ENCODE data around the gene CAPN14.

Gene CAPN14, protein sequence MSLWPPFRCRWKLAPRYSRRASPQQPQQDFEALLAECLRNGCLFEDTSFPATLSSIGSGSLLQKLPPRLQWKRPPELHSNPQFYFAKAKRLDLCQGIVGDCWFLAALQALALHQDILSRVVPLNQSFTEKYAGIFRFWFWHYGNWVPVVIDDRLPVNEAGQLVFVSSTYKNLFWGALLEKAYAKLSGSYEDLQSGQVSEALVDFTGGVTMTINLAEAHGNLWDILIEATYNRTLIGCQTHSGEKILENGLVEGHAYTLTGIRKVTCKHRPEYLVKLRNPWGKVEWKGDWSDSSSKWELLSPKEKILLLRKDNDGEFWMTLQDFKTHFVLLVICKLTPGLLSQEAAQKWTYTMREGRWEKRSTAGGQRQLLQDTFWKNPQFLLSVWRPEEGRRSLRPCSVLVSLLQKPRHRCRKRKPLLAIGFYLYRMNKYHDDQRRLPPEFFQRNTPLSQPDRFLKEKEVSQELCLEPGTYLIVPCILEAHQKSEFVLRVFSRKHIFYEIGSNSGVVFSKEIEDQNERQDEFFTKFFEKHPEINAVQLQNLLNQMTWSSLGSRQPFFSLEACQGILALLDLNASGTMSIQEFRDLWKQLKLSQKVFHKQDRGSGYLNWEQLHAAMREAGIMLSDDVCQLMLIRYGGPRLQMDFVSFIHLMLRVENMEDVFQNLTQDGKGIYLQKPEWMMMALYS

DNA sequence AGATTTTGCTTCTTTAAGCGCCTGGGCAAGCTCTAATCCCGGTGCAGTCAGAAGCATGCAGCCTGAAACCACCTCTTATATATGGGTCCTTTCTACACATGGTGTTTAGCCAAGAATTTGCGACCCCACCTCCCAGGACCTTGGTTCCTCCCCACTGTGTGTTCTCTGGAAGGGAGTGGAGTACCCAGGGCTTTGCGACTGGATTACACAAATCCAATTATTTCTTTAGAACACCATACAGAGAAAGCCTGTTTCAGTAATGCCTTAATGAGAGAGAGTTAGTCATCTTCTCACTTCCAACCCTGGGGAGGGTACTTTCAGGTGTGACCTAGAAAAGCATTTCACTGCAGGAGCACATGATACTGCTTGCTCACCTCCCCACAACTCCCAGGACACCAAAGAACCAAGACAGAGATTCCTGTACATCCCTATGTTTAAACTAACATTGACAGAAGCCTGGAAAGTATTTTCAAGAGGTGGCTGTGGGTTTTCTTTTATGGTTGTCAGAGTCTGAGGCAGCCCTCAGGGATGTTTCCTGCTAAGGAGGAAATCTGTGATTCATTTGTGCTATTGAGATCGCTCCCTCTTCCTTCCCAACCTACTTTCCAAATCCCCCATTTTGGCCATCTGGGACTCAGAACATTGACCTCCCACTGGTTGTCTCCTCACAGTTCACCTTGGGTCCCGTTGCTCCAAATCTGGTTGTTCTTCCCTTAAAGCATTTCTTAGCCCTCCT lies at the start of gene CAPN14:
Gene CAPN14 (minus strand): TSS at position 51 of the 736 bp plus-strand sequence. CDS start 12,068 bp downstream, outside the sequence.
- no peak for DNase-seq

DNA sequence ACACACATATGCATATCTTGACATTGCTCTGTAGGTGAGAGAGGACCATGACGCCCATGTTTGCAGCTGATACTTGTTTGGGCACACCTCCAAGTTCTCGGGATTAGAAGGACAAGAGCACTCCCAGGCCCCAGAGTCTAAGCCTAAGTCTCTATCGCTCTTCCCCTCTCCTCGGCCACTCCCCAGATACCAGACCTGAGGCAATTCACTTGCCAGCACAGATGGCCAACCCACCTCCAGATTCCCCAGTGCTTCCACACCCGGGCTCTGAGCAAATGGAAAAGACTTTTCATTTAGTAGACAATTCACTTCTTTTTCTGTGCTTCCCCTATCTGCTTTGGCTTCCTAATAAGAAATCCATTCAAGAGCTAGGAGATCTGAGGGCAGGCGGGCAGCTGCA lies 49.5 kb upstream of the CAPN14 start:
- DNase-seq, result no peak

DNA sequence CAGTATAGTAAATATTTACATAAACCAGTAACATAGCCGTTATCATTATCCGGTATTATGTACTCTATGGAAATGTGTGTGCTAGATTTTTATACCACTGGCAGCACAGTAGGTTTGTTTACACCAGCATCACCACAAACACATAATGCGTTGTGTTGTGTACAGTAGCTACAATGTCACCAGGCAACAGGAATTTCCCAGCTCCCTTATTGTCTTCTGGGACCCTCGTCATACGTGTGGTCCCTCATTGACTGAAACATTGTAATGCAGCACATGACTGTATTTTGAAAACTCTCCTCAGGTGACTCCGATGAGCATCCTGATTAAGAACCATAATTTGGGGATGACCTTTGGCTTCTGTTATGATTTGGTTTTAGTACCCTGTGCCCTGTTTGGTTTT lies 47.9 kb upstream of the CAPN14 start:
- DNase-seq, result no peak

DNA sequence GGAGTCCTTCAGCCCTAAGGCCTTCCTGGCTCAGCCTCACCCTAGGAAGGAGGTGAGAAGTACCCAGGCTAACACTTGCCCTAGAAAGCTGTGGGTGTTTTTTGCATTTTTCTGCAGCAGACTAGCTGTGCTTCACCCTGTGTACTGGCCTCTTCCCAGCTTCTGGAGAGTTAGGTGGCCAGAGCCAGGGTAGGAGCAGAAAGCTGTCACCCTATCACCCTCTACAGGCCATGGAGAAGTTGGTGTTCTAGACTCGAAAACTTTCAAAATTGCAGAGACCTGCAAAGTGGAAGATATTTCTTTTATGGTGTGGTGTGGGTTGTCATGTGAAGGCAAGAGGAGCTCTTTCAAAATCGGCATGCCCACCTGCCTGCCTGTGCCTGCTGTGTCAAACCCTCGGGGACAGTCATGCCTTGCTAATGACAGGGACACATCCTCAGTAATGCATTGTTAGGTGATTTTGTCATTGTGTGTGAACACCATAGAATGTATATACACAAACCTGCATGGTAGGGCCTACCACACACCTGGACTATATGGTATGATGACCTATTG lies 46.4 kb upstream of the CAPN14 start:
- peak in 2 of 51 donors; percentile 11 to 18 for DNase-seq

DNA sequence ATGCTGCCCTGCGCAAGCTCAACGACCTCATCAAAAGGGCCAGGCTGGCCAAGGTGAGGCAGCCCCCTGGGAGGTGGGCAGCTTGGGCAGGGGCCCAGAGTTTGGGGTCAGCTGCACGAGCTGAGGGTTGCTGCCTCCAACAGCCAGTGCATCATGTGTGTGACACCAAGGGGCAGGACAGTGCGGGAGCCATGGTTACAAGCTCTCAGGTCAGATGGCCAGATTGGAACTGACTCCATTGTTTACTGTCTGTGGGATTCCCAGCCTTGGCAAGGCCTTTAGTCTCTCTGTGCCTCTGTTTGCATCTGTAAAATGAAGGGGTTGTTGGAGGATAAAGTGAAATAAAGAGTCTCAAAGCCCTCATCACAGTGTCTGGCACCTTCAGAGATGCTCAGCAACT lies 43.6 kb upstream of the CAPN14 start:
- peak in 20 of 51 donors; percentile 13 to 67 (median 29) for DNase-seq

DNA sequence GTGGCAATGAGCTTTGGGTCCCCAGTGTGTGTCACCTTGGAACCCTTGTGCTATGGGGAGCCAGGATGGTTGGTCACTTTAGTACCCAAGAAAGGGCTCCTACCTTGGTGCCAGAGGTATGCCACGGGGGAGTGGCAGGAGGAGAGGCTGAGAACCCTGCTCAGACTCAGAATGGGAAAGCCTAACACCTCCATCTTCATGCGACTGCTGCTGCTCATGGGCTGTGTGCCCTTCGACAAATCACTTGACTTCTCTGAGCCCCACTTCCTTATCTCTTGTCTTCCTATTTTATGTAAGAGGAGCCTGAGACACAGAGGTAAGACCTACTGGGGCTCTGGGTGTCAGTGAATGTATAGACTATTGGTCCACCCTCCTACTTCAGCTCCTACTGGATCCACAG lies 41.8 kb upstream of the CAPN14 start:
- DNase-seq, result no peak

DNA sequence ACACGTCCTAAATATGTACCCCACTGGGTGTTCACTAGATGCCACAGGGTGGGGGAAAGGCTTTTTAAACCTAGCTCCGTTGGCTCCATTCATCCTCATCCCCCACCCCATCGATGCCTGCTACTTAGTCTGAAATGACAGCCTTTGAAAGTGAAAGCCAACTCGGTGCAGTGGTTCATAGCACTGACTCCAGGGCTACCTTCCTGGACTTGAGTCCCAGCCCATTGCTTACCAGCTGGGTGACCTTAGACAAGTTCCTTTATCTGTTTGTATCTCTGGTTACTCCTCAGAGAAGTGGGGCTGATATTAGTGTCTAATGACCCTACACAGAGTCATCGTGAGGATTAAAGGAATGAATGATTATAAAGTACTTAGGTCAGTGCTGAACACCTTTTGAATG lies 41.0 kb upstream of the CAPN14 start:
- no peak for DNase-seq

DNA sequence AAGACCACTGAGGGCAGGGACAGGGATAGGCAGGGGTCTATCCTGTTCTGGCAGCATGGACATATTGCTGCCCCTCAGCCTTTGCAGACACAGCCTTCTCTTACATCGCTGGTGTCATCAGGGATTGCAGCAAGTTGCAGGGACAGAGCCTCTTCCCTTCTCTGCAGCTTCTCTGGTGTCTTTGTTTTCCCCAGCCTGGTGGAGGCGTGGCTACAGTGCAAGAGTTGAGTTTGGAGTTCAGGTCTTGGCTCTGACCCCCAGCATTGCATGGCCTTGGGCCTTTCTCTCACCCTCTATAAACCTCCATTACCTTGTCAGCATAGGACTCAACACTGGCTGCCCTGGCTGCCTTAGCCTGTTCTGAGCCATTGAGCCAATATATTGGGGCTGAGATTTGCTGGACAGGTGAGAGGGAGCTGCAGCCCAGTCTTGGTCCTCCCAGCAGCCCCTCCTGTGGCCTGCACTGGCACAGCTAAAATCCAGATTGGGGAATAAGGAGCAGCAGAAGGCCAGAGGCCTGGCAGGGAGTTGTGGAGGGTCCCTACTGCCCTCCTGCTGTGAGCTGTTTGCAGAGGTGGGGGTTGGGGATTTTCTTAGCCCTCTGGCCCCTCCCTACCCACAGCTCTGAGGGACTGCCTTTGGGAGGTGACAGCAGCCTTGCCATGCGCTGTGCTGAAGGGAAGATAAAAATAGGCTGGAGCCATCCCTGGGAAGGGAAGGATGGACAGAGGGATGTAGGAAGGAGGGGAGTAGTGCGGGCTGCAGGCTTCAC lies 39.5 kb upstream of the CAPN14 start:
- DNase-seq, result peak in 1 of 51 donors; percentile 7

DNA sequence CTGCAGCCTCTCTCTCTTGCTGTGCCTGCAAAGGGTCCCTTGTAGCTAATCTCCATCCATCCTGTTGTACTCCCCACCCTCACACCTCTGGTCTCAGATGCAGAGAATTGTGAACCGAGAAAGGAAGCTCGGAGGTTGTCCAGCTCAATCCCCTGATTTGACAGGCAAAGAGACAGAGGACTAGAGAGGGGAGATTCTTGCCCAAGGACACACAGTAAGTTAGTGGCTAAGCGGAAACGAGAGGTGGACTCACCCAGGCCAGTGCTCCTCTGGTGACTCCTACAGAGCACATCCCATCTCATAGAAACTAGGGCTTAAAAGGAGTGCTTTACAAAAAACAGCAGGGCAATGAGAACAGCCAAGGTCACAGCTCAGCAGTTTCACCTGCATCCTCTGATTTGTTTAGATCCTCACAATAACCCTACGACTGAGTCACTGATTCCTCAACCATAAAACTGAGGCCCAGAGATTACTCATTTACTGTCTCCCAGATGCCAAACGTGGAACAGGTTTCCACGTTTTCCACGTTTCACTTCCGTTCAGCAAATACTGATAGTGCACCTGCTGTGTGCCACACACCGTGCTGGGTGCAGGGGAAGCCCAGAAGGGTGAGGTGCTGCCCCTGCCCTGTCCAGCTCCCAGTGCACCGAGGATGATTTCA lies 38.7 kb upstream of the CAPN14 start:
- DNase-seq, result no peak

DNA sequence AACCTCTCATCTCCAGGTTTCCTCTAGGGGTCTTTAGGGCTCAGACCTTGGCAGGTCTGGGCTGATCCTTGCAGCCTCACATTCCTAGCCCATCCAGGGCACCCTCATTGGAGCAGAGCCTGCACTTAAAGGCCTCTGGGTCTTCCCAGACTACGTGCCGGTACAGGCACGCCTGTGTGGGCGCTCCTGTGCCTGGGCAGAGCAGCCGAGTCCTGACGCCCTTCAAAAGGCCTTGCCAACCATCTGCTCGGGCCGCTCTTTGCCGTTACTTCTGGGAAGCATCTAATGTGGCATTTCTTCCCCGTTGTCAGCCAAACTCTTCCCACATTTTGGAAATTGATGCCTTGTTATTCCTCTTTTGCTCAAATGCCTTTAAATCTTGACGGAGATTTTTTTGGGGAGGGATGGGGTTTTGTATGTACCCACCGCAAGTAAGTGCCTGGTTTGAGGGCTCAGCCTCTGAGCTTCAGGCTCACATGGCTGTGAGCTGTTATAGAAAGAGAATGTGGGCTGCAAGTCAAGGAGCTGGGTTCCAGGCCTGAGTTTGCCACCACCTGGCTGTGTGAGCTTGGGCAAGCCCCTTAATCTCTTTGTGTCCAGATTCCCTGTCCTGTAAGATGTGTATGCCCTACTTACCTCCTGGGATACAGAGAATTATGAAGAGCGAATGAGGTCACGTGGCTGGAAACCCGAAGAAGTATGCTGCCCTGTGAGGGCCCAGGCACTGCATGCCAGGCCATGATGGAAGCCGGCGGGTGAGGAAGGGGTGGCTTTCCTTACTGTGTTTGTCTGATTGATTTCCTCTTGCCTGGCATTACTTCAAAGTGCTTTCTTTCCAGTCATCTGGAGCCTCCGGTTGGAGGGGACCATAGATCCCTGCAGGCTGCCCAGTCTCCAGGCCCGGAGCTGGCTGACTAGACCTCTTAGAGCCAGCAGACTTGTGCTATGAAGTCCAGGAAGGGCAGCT lies 37.2 kb upstream of the CAPN14 start:
- no peak for DNase-seq

DNA sequence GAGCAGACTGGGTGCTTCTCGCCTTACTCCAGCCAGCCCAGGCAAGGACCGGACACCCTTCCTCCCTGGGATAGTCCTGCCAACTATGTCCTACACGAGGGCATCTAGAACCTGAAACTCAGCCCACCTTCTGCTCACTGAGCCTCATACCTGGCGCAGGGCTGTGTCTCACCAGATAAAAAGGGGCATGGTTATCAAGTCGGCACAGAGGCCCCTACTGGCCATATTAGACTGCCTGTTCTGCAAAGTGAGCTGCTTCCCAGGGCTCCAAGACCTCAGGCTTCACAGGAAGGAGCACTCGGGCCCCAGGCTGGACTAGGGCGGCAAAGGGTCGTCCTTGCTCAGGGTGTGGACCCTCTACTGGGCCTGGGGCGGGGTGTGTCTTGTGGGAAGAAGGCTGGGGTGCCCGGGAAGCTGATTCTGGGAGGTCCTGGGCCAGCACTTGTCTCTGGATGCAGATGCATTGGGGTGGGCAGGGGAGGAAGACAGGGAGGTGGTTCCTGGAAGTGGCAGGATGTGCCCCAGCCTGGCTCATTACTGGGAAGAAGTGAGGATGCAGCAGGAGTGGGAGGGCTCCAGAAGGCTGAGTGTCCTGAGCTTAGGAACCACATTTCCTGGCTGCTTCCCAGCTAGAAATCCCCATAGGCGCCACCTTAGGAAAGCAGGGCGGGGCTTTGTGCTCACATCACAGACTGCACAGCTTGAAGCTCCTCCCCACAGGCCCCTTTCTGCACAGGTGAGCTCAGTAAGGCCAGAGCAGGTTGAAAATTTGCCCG lies 36.2 kb upstream of the CAPN14 start:
- DNase-seq, result peak in 1 of 51 donors; percentile 38

DNA sequence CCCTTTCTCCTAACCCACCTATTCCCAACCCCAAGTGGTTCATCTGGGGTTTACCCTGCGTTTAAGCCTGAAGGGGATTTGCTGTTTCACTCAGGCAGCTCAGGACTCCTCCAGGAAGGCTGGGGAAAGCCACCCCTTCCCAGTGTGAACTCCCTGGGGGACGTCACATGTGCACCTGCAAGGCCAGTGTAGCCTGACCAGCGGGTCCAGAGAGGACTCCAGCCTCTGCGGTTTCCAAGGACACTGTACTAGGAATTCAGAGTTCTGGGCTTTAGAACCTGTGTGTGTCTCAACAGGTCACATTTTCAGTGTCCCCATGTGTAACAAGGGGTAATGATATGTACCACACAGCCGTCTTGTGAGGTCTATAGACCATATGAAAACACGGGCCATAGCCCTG lies 34.5 kb upstream of the CAPN14 start:
- DNase-seq, result no peak

DNA sequence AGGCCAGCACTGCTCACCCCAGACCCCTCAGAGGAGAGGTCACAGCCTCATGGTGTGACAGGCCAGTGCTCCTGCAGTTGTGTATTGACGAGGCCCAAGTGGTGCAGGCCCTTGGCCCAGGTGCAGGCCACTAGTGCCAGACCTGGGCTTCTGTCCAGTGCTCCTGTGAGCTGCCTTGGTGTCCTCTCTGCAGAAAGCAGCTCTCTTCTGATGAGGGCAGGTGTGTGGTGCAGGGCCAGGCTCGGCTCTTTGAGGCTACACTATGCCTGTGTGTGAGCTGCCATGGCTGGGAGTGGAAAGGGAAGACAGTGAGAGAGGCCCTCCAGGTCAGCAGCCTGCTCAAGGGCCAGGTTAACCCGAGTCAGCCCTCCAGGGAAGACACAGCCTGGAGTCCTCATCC lies 33.7 kb upstream of the CAPN14 start:
- DNase-seq, result no peak

DNA sequence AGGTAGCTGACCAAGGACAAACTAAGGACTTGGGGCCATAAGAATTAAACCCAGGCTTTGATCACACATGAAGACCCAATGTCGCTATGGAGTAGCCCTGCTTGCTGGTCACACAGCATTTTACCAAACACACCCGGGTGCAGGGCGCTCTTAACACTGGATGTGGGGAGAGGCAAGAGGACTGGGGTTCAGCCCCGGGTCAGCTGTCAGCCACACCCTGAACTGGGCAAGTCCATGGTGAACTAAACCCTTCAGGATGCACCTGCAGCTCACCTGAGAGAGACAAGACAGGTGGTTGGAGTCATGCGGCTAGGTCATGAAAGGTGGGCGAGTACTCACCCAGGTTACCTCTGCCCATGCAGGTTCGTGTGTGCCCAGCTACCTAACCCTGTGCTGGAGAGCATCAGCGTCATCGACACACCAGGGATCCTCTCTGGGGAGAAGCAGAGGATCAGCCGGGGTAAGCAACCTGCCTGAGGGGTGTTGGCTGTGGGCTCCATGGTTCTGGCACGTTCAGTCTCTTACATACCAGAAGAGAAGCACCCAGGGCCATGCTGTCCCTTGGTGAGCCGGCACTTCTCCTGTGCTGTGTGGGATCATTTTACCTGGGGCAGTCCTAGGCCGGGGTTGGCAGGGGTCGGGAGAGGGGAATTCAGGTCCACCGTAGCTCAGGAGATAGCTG lies 31.8 kb upstream of the CAPN14 start:
- DNase-seq, result no peak

DNA sequence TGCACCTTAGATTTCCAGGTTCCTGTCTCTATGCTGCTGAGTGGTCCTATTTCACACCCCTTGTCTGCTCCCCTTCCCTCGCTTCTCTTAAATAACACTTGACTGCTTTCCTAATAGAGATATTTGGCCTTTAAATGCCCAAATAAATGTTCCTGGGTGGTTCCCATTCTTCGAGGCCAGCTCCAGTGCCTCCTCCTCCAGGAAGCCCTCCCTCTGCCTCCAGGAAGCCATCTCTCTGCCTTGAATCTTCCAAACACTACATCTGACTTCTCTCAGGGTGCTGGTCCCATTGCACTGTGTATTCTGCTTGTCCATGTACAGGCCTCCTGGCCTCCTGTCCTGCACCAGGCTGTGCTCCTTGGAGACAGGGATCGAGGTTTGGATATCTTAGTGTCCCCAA lies 30.8 kb upstream of the CAPN14 start:
- no peak for DNase-seq

DNA sequence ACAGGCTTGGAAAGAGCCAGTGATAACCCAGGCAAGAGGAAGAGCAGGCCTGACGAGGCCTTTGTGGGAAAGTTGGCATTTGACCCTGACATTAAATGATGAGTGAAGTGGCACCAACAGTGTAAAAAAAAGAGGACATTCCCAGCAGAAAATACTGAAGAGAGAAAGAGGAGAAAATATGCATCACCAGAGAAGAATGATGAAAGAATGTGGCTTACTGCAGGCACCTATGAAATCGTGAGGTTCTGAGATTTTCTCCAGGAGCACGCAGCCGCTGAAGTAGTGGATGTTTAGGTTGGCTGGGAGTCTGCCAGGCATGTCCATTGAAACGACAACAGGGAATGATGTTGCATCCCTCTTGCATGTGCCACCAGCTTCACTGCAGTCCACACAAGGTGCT lies 30.4 kb upstream of the CAPN14 start:
- no peak for DNase-seq

DNA sequence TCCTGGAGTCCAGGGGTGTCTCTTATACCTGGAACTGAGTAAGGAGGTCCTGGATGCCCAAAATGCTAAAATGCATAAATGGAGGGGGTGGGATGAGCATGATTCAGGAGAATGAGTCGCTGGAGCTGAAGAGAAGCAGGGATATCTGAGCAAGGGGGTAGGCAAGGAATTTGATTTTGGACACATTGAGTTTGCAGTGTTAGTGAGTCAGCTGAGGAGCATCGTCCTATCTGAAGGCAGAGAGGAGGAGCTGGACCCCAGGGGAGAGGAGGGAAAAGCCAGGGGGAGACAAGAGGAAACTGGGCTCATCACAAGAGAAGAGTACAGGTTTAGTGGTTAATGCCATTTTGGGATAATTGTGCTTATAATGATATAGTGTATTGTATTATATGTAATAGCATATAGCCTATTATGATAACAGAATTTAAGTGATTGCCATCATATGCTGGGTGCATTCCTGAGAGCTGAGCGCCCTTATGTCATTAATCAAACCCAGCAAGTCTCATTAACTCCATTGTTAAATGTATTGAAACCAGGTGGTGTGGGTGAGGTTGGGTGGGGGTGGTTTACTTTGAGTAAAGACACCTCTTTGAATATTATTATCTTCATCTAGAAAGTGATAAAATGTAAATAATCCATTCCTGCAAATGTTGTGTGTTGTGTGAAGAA lies 29.0 kb upstream of the CAPN14 start:
- DNase-seq, result peak in 1 of 51 donors; percentile 28

Data from hypothalamus (tissue), 51 donors.